Large intestine (tissue), 3 donors: ENCODE measurements around the gene CDX1. TPM values are rescaled to one million over a fixed set of nuclear protein-coding genes. Genes with fewer than 3 reads are reported as not detected.

Experiments
- DNase-seq, 2 donors: peaks; one replicate each; pipeline versions ENCODE4 v3.0.0 to v3.0.0-alpha.2; 2013
- H3K27ac ChIP-seq: one replicate; pipeline ENCODE4 v1.5.1; 2013; ENCODE audit warnings: low read length
- H3K27me3 ChIP-seq: 2 replicates; pipeline ENCODE4 v1.6.1; 2013; ENCODE audit warnings: low read length; ENCODE audit not compliant: control insufficient read depth, insufficient read depth
- H3K36me3 ChIP-seq: 2 replicates; pipeline ENCODE4 v1.6.1; 2013; ENCODE audit warnings: low read length; ENCODE audit not compliant: control insufficient read depth, insufficient read depth
- H3K4me1 ChIP-seq: one replicate; pipeline ENCODE4 v1.6.1; 2013; ENCODE audit warnings: low read length; ENCODE audit not compliant: control insufficient read depth, insufficient read depth
- H3K4me3 ChIP-seq: one replicate; pipeline ENCODE4 v1.5.1; 2013; ENCODE audit warnings: low read length
- H3K9me3 ChIP-seq: one replicate; pipeline ENCODE4 v1.6.1; 2013; ENCODE audit warnings: mild to moderate bottlenecking, low read depth, low read length, moderate library complexity; ENCODE audit not compliant: control insufficient read depth
- WGBS: methylation state at CpG from one replicate; pipeline ENCODE4 v1.1.5; 2013; ENCODE audit warnings: low lambda C conversion rate; ENCODE audit not compliant: insufficient coverage; 5-methylcytosine and 5-hydroxymethylcytosine counted together
- polyA plus RNA-seq: library from polyadenylated mRNA; unstranded; fragments of 120-200 nt; gene quantifications from one replicate; pipeline ENCODE4 v1.2.1, GENCODE V29; 2013

Gene CDX1
- polyA plus RNA-seq, 1 donor, result 196 TPM

- no peak for DNase-seq
- H3K4me3 ChIP-seq, result peak within 1 kb of the TSS; percentile 30
- peak within 1 kb of the TSS; percentile 90 for H3K27ac ChIP-seq
- peaks cover 54% of the 10 kb centered on the region for H3K4me1 ChIP-seq
- H3K9me3 ChIP-seq, result no peaks in the 10 kb centered on the region
- peaks cover 9% of the 10 kb centered on the region for H3K36me3 ChIP-seq
- WGBS, result no CpG with 5 or more reads among the region's 58 CpGs
- peaks cover 18% of the 10 kb centered on the region for H3K27me3 ChIP-seq
These were observed 23.3 kb downstream of the CDX1 start, which contains the start of gene SLC6A7 for GRCh38 chr5:150189728-150190502. Gene SLC6A7 (plus strand): TSS chr5:150190062. CDS start chr5:150190328, 266 bp downstream.

- H3K4me1 ChIP-seq, result peaks cover 50% of the 10 kb centered on the region
- DNase-seq, result no peak
- H3K36me3 ChIP-seq, result peaks cover 8% of the 10 kb centered on the region
- H3K4me3 ChIP-seq, result peak overlapping the region; percentile 30
- peaks cover 18% of the 10 kb centered on the region for H3K27me3 ChIP-seq
- no CpG with 5 or more reads among the region's 16 CpGs for WGBS
- H3K9me3 ChIP-seq, result no peaks in the 10 kb centered on the region
- H3K27ac ChIP-seq, result no peak overlapping the region
These were observed 24.0 kb downstream of the CDX1 start for GRCh38 chr5:150190503-150190979.

- Histone ChIP-seq H3K9me3 (no peaks in the 10 kb centered on the region), H3K4me3 (no peak overlapping the region), H3K27me3 (peaks cover 18% of the 10 kb centered on the region), H3K4me1 (peaks cover 46% of the 10 kb centered on the region), H3K36me3 (peaks cover 5% of the 10 kb centered on the region), H3K27ac (no peak overlapping the region)
- no peak for DNase-seq
- no CpG with 5 or more reads among the region's 2 CpGs for WGBS
These were observed 24.4 kb downstream of the CDX1 start for GRCh38 chr5:150190987-150191386.

GRCh38 chr5:150192462-150192861 is 25.9 kb downstream of the CDX1 start:
- peaks cover 18% of the 10 kb centered on the region for H3K27me3 ChIP-seq
- no peak for DNase-seq
- no peaks in the 10 kb centered on the region for H3K36me3 ChIP-seq
- H3K9me3 ChIP-seq, result no peaks in the 10 kb centered on the region
- no peak overlapping the region for H3K27ac ChIP-seq
- no peak overlapping the region for H3K4me3 ChIP-seq
- WGBS, result no CpG with 5 or more reads among the region's 4 CpGs
- peaks cover 31% of the 10 kb centered on the region for H3K4me1 ChIP-seq

- no CpG with 5 or more reads among the region's 9 CpGs for WGBS
- DNase-seq, result no peak
- H3K36me3 ChIP-seq, result peaks cover 7% of the 10 kb centered on the region
- H3K9me3 ChIP-seq, result no peaks in the 10 kb centered on the region
- no peak overlapping the region for H3K4me3 ChIP-seq
- no peak overlapping the region for H3K27ac ChIP-seq
- H3K27me3 ChIP-seq, result peaks cover under 1% of the 10 kb centered on the region
- no peaks in the 10 kb centered on the region for H3K4me1 ChIP-seq
These were observed 29.3 kb downstream of the CDX1 start for GRCh38 chr5:150195736-150196485.

- no peaks in the 10 kb centered on the region for H3K27me3 ChIP-seq
- WGBS, result no CpG with 5 or more reads among the region's 5 CpGs
- H3K4me1 ChIP-seq, result no peaks in the 10 kb centered on the region
- H3K36me3 ChIP-seq, result peaks cover 7% of the 10 kb centered on the region
- H3K4me3 ChIP-seq, result no peak overlapping the region
- DNase-seq, result no peak
- no peaks in the 10 kb centered on the region for H3K9me3 ChIP-seq
- H3K27ac ChIP-seq, result no peak overlapping the region
These were observed 29.9 kb downstream of the CDX1 start for GRCh38 chr5:150196514-150196913.

- Histone ChIP-seq H3K27ac (no peak overlapping the region), H3K36me3 (peaks cover 7% of the 10 kb centered on the region), H3K4me3 (no peak overlapping the region), H3K27me3 (no peaks in the 10 kb centered on the region), H3K4me1 (no peaks in the 10 kb centered on the region), H3K9me3 (no peaks in the 10 kb centered on the region)
- WGBS, result no CpG with 5 or more reads among the region's 16 CpGs
- no peak for DNase-seq
These were observed 30.4 kb downstream of the CDX1 start for GRCh38 chr5:150196986-150197385.

- Histone ChIP-seq H3K4me3 (no peak overlapping the region), H3K36me3 (peaks cover 10% of the 10 kb centered on the region), H3K4me1 (no peaks in the 10 kb centered on the region), H3K27ac (no peak overlapping the region), H3K27me3 (no peaks in the 10 kb centered on the region), H3K9me3 (no peaks in the 10 kb centered on the region)
- WGBS, result no CpG with 5 or more reads among the region's 1 CpG
- no peak for DNase-seq
These were observed 30.9 kb downstream of the CDX1 start for GRCh38 chr5:150197476-150197875.

- Histone ChIP-seq H3K36me3 (peaks cover 18% of the 10 kb centered on the region), H3K27ac (no peak overlapping the region), H3K9me3 (no peaks in the 10 kb centered on the region), H3K4me3 (no peak overlapping the region), H3K4me1 (no peaks in the 10 kb centered on the region), H3K27me3 (no peaks in the 10 kb centered on the region)
- no peak for DNase-seq
- no CpG with 5 or more reads among the region's 10 CpGs for WGBS
These were observed 35.9 kb downstream of the CDX1 start for GRCh38 chr5:150202501-150202900.

GRCh38 chr5:150203832-150204589 is 37.4 kb downstream of the CDX1 start:
- Histone ChIP-seq H3K27ac (no peak overlapping the region), H3K4me3 (no peak overlapping the region), H3K9me3 (no peaks in the 10 kb centered on the region), H3K27me3 (no peaks in the 10 kb centered on the region), H3K4me1 (peaks cover 6% of the 10 kb centered on the region), H3K36me3 (peaks cover 14% of the 10 kb centered on the region)
- no CpG with 5 or more reads among the region's 12 CpGs for WGBS
- no peak for DNase-seq
